Activated naive CD4-positive, alpha-beta T cell treated with anti-CD3 and anti-CD28 coated beads, Interleukin-2, amount 50 U/mL, for 72 hours (primary cell): ENCODE data around the gene LMF1. TPM values are rescaled to one million over a fixed set of nuclear protein-coding genes. Genes with fewer than 3 reads are reported as not detected.
"Not testable (repeated sequence)": the region's sequence is repeated elsewhere in the genome, so short reads cannot be mapped to it uniquely, and the experiment has no call there.

Experiments
- ATAC-seq, 2 donors: fragments of 150-1000 bp; cut with Tn5 transposase; 2 replicates each; pipeline ENCODE4 v1.10.0; 2021; ENCODE audit warnings: mild to moderate bottlenecking in 2 of 2, moderate library complexity in 2 of 2
- DNase-seq, 2 donors: peaks; one replicate each; pipeline ENCODE4 v3.0.0; 2021 to 2022; ENCODE audit warnings: low spot score in 2 of 2
- H3K27ac Mint-ChIP-seq, 2 donors: one replicate each; pipeline ENCODE4 v1.8.0; 2022; ENCODE audit warnings: mild to moderate bottlenecking in 2 of 2, mixed read lengths in 2 of 2
- H3K36me3 Mint-ChIP-seq, 2 donors: one replicate each; pipeline ENCODE4 v1.8.0; 2022; ENCODE audit warnings: mixed read lengths in 2 of 2
- H3K9me3 Mint-ChIP-seq, 2 donors: one replicate each; pipeline ENCODE4 v1.8.0; 2022; ENCODE audit warnings: mixed read lengths in 2 of 2
- total RNA-seq, 2 donors: library from RNA; stranded (reverse); gene quantifications; one replicate each; pipeline ENCODE4 v1.2.3, GENCODE V29; 2022

Gene LMF1
- total RNA-seq, 2 donors from 2014 or later: 13.0 to 19.1 TPM

DNA sequence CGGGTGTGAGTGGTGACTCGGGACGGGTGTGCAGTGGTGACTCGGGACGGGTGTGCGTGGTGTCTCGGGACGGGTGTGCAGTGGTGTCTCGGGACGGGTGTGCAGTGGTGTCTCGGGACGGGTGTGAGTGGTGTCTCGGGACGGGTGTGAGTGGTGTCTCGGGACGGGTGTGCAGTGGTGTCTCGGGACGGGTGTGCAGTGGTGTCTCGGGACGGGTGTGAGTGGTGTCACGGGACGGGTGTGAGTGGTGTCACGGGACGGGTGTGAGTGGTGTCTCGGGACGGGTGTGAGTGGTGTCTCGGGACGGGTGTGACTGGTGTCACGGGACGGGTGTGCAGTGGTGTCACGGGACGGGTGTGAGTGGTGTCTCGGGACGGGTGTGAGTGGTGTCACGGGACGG, 112.3 kb downstream of the LMF1 start:
- peaks cover 11 to 23% of the 10 kb centered on the region in 2 donors for H3K36me3 Mint-ChIP-seq
- not testable (repeated sequence) for DNase-seq, ATAC-seq, H3K27ac Mint-ChIP-seq
- H3K9me3 Mint-ChIP-seq: peaks cover 11 to 14% of the 10 kb centered on the region in 2 donors

DNA sequence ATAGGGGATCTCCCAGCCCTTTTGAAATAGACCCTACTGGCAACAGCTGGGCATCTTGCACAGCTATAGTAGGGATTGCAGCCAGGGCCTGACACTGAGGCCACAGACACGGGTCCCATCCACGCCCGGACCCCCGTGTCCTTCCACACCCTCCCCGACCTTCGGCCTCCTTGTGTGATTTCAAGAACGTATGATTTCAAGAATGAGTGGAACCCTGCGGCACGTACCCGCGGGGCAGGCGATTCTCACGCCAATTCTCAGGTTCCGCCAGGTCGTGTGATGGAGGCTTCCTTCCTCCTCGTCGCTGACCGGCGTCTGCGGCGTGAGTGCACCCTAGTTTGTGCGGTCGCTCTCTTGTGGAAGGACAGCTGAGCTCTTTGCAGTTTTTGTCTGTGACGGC, 114.0 kb downstream of the LMF1 start:
- H3K27ac Mint-ChIP-seq: no peak overlapping the region
- ATAC-seq (no peak), DNase-seq (no peak)
- peaks cover 10 to 15% of the 10 kb centered on the region in 2 donors for H3K36me3 Mint-ChIP-seq
- H3K9me3 Mint-ChIP-seq: peaks cover 9 to 11% of the 10 kb centered on the region in 2 donors

DNA sequence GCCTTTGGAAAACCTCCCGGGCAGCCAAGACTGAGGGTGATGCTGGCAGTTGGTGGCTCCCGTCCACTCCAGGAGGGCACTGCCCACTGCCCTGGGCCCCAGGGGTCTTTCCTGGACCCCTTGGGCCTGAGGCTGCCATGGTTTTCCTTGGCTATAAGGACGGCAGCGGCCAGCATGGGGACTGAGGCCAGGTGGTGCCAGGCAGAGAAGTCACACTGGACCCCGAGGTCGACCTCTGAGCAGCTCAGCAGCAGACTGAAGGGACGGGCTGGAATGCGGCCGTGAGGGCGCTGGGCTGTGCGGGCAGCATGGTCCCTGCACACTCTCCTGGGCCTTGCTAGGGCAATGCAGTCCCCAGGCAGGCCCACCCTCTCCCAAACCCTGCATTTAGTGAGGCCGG, 114.7 kb downstream of the LMF1 start:
- ATAC-seq (no peak), DNase-seq (no peak)
- Mint-ChIP-seq H3K9me3 (peaks cover 6 to 7% of the 10 kb centered on the region in 2 donors), H3K36me3 (peaks cover 6 to 12% of the 10 kb centered on the region in 2 donors), H3K27ac (no peak overlapping the region)

DNA sequence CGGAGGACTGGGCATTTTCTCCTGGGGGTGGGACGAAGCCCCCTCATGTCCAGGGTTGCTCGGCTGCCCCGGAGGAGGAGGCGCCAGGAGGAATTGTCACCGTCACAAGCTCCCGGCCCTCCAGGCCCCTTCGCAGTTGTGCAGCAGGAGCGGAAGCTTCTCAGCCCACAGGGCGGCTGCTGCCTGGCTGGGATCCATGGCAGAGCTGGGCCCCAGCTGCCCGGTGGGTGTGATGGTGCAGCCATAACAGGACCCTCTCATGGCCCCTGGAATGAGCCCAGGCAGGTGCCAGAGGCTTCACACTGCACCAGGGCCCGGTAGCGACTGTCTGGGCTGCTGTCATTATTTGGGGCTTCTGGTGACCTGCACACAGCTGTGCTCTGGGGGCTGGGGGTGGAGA, 115.3 kb downstream of the LMF1 start:
- Mint-ChIP-seq H3K27ac (no peak overlapping the region), H3K36me3 (peaks cover under 1 to 10% of the 10 kb centered on the region in 2 donors), H3K9me3 (peaks cover 1 to 6% of the 10 kb centered on the region in 2 donors)
- ATAC-seq (no peak), DNase-seq (no peak)

DNA sequence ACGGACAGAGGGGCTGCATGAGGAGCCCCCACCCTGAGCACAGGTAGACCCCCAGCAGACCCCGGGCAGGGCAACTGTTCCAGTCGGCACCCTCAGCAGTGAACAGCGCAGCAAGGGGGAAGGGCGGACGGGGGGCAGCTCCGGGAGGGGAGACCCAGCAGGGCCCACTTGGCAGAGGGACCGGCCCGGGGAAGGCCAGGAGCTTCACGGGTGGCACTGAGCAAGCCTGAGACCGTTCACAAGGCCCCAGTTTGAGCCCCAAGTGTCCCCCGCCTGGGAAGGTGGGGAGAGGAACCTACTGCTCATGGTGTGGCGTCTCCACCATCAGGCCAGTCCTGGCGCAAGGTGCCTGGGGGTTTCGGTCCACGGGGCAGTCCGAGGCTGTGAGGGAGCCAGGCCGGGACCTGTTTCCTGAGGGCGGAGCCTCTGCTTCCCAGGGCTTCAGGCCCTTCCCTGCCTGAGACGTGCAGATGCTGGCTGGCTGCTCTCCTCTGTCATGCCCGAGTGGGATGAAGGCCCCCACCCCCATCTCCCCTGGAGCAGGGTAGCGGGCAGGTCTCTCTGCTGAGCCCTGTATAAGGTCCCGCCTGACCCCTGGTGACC, 115.9 kb downstream of the LMF1 start:
- Mint-ChIP-seq H3K9me3 (peaks cover 0 to 10% of the 10 kb centered on the region in 2 donors), H3K36me3 (peaks cover 0 to 10% of the 10 kb centered on the region in 2 donors), H3K27ac (no peak overlapping the region)
- no peak for DNase-seq
- no peak for ATAC-seq

DNA sequence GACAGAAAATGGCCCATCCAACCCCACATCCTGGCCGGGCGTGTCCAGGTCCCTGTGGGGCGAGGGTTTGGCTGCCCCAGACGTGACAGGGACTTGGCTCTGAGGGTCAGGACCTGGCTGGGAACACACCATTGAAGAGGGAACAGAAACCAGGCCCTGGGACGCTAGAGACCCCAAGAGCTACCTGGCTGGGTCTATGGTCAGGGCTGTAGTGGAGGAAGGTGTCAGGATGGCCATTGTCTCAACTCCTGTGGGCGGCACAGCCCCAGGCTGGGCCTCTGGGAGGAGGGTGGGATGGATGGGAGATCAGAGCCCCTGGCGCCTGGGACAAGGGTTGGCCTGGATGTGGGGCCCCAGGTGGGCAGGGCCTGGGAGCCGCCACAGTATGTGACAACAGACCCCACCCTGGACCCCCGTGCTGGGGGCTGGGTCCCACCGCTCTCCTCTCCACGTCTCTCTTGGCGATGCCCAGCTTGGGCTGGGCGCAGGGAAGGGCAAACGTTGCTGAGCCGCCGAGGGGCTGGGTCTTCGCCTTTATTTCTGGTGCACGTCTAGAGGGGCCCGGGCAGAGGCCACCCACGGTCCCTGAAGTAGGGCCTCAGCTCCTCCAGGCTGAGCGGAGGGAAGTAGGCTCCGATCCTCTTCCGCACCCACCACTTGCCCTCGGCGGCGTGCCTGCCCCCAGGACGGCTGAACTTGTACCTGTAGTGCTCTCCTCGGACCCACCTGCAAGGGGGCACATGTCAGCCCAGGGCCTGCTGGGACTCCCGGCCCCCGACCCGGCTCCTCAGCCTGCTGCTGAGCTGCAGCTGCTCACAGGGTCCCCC, 116.6 kb downstream of the LMF1 start:
- DNase-seq (no peak), ATAC-seq (no peak)
- peaks cover 0 to 10% of the 10 kb centered on the region in 2 donors for H3K36me3 Mint-ChIP-seq
- peaks cover 0 to 12% of the 10 kb centered on the region in 2 donors for H3K9me3 Mint-ChIP-seq
- peak overlapping the region in 1 of 2 donors; percentile 51 for H3K27ac Mint-ChIP-seq

GRCh38 chr16:853306-853705, 117.5 kb downstream of the LMF1 start:
- H3K36me3 Mint-ChIP-seq: peaks cover 0 to 10% of the 10 kb centered on the region in 2 donors
- H3K9me3 Mint-ChIP-seq: peaks cover 0 to 12% of the 10 kb centered on the region in 2 donors
- ATAC-seq (no peak), DNase-seq (no peak)
- H3K27ac Mint-ChIP-seq: peak overlapping the region in 1 of 2 donors; percentile 51

GRCh38 chr16:852451-853185, 118.2 kb downstream of the LMF1 start:
- DNase-seq: no peak
- H3K36me3 Mint-ChIP-seq: peaks cover 0 to 10% of the 10 kb centered on the region in 2 donors
- peaks cover 0 to 12% of the 10 kb centered on the region in 2 donors for H3K9me3 Mint-ChIP-seq
- ATAC-seq: no peak
- no peak overlapping the region for H3K27ac Mint-ChIP-seq

- H3K9me3 Mint-ChIP-seq: peaks cover 0 to 12% of the 10 kb centered on the region in 2 donors
- no peak for DNase-seq
- no peak overlapping the region for H3K27ac Mint-ChIP-seq
- no peak for ATAC-seq
- peaks cover 0 to 10% of the 10 kb centered on the region in 2 donors for H3K36me3 Mint-ChIP-seq
These were observed 118.9 kb downstream of the LMF1 start for GRCh38 chr16:851871-852270.

- H3K36me3 Mint-ChIP-seq: peaks cover 0 to 10% of the 10 kb centered on the region in 2 donors
- H3K27ac Mint-ChIP-seq: no peak overlapping the region
- DNase-seq (no peak), ATAC-seq (no peak)
- peaks cover 0 to 12% of the 10 kb centered on the region in 2 donors for H3K9me3 Mint-ChIP-seq
These were observed 119.5 kb downstream of the LMF1 start for GRCh38 chr16:851209-851810.

DNA sequence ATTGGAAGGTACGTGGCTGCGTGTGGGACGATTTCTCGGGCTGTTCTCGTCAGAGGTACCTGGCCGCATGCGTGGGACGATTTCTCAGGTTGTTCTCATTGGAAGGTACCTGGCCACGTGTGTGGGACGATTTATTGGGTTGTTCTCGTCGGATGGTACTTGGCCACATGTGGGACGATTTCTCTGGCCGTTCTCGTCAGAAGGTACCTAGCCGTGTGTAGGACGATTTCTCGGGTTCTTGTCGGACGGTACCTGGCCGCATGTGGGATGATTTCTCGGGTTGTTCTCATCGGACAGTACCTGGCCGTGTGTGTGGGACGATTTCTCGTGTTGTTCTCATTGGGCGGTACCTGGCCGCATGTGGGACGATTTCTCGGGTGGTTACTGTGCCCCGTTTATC, 120.1 kb downstream of the LMF1 start:
- peak overlapping the region in 1 of 2 donors; percentile 51 for H3K27ac Mint-ChIP-seq
- ATAC-seq (no peak), DNase-seq (no peak)
- H3K9me3 Mint-ChIP-seq: peaks cover 0 to 12% of the 10 kb centered on the region in 2 donors
- peaks cover 0 to 10% of the 10 kb centered on the region in 2 donors for H3K36me3 Mint-ChIP-seq

- DNase-seq (no peak), ATAC-seq (no peak)
- Mint-ChIP-seq H3K27ac (no peak overlapping the region), H3K9me3 (peaks cover 0 to 12% of the 10 kb centered on the region in 2 donors), H3K36me3 (peaks cover 0 to 10% of the 10 kb centered on the region in 2 donors)
These were observed 122.1 kb downstream of the LMF1 start for GRCh38 chr16:848510-849253.

DNA sequence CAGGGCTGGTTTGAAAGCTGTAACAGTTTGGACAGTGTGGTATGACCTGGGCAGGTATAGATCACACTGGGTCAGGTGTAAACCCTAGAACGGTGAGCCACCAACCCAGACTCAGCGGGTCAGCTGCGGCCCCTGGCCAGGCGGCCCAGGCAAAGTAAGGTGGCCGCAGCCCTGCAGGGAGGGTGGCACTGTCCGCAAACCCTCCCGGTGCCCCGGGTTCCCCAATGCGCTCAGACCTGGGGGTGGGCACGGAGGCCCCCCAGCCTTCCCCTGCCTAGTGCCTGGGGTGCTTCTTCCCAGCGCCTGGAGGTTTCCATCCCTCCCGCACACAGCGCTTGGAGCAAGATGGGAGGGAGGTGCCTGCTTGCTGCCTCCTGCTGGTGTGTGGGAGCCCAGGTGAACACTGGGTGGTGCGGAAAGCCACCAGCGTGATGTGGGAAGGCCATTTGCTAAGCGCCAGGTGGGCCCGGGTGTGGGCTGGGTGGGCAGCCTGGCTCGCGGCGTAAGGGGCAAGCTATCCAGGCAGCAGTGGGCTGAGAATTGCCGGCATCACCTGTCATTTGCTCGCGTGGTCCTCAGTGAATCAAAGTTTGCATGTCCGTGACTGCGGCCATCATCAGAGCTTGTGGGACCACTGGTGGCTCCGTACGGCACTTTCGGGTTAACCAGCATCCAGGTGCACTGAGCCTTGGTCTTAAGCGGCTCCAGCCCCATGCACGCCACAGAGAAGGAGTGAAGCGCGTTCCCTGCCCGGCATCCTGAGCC, 122.9 kb downstream of the LMF1 start:
- no peak for ATAC-seq
- DNase-seq: no peak
- no peak overlapping the region for H3K27ac Mint-ChIP-seq
- peaks cover 0 to 10% of the 10 kb centered on the region in 2 donors for H3K36me3 Mint-ChIP-seq
- peaks cover 0 to 12% of the 10 kb centered on the region in 2 donors for H3K9me3 Mint-ChIP-seq

DNA sequence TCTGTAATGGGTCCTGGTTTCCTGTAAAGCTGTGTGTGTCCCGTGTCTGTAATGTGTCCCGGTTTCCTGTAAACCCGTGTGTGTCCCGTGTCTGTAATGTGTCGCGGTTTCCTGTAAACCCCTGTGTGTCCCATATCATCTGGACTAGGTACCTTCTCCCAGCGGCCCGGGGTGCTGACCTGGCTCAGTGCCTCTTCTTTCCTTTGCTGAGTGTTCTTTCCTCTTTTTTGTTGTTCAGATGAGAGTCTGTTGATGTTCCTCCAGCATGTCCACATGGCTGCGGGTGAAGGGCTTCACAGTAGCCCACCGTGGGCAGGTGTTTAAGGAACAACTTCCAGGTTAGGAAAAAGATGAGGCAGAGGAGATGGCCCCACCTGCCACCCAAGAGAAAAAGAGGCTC, 123.6 kb downstream of the LMF1 start:
- DNase-seq (no peak), ATAC-seq (no peak)
- Mint-ChIP-seq H3K27ac (no peak overlapping the region), H3K9me3 (peaks cover 0 to 12% of the 10 kb centered on the region in 2 donors), H3K36me3 (peaks cover 0 to 10% of the 10 kb centered on the region in 2 donors)

GRCh38 chr16:845351-845745, 125.4 kb downstream of the LMF1 start:
- peak overlapping the region in 1 of 2 donors; percentile 18 for H3K27ac Mint-ChIP-seq
- ATAC-seq: no peak
- DNase-seq: no peak
- peaks cover 0 to 6% of the 10 kb centered on the region in 2 donors for H3K36me3 Mint-ChIP-seq
- H3K9me3 Mint-ChIP-seq: peaks cover 0 to 6% of the 10 kb centered on the region in 2 donors
